HAP-1 (cell line): ENCODE results near the gene SLC25A6.

ENCODE experiments used
- DNase-seq, 2 experiments: peaks; one replicate each; pipeline ENCODE4 v3.0.0-alpha.2; 2016 to 2020; ENCODE audit warnings: low spot score in 2 of 2
- H3K27me3 ChIP-seq: fragments of 250-450 bp; sonication (Bioruptor Pico); 2 replicates; pipeline ENCODE4 v1.5.1; 2020; ENCODE audit warnings: low read depth, mild to moderate bottlenecking, moderate library complexity
- H3K36me3 ChIP-seq: fragments of 250-450 bp; sonication (Bioruptor Pico); replicated peaks from 2 replicates; pipeline ENCODE4 v1.5.1; 2020; ENCODE audit warnings: mild to moderate bottlenecking
- H3K4me1 ChIP-seq: fragments of 250-450 bp; sonication (Bioruptor Pico); 2 replicates; pipeline ENCODE4 v1.5.1; 2020; ENCODE audit warnings: mild to moderate bottlenecking
- H3K4me3 ChIP-seq: fragments of 250-450 bp; sonication (Bioruptor Pico); 2 replicates; pipeline ENCODE4 v1.5.1; 2020; ENCODE audit warnings: mild to moderate bottlenecking, moderate library complexity
- H3K9me3 ChIP-seq: fragments of 250-450 bp; sonication (Bioruptor Pico); 2 replicates; pipeline ENCODE4 v1.5.1; 2020; ENCODE audit warnings: mild to moderate bottlenecking, moderate library complexity
- in situ Hi-C: fragments of 300-500 bp; cut with MboI; formaldehyde crosslinking; loops from 3 replicates; pipeline ENCODE4 v1.14.3; 2020; ENCODE audit warnings: low sequenced_read_pairs, inconsistent platforms, mixed read lengths

The SLC25A6 gene

DNA sequence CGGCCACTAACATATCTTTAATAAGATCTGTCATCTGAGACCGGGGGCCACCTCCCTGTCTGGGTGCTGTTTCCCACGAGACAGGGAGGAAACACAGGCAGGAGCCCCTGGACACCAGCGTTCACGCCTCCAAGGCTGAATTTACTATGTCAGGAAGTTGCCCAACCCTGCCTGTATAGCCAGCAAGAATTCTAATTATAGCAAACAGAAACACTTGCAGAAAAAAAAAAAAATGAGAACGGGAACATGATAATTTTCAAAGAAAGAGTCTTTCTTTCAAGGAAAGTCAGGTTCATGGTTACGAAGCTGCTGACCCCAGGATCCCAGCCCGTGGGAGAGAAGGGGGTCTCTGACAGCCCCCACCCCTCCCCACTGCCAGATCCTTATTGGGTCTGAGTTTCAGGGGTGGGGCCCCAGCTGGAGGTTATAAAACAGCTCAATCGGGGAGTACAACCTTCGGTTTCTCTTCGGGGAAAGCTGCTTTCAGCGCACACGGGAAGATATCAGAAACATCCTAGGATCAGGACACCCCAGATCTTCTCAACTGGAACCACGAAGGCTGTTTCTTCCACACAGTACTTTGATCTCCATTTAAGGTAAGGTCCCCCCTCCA lies 55.5 kb downstream of the SLC25A6 start, which contains the start of gene IL3RA:
Gene IL3RA, plus strand, starts transcription at position 455 of the 613 bp plus-strand sequence. CDS start 4,981 bp downstream, outside the sequence.
- Histone ChIP-seq H3K4me3 (peak within 1 kb of the TSS; percentile 12; the same call in 1 of the 2 replicates), H3K36me3 (no peaks in the 10 kb centered on the region), H3K4me1 (peaks cover 2% of the 10 kb centered on the region; the same call in 1 of the 2 replicates), H3K9me3 (no peaks in the 10 kb centered on the region), H3K27me3 (peaks cover 8% of the 10 kb centered on the region)
- in situ Hi-C loops, result no loop called here
- no peak for DNase-seq
